Fibroblast of the aortic adventitia (primary cell): ENCODE data around the gene STX2. TPM values are rescaled to one million over a fixed set of nuclear protein-coding genes. Genes with fewer than 3 reads are reported as not detected.
A peak's percentile ranks its signal among the peaks of the same experiment; 100 is the strongest.

Source experiments
- DNase-seq: peaks from one replicate; pipeline ENCODE4 v3.0.0-alpha.2; 2010; ENCODE audit warnings: low read depth
- H3K4me3 ChIP-seq: 2 replicates; pipeline ENCODE4 v1.5.1; 2011; ENCODE audit warnings: low read depth, mild to moderate bottlenecking, control low read depth, low read length, moderate library complexity
- CTCF ChIP-seq: IDR thresholded peaks from 2 replicates; pipeline ENCODE4 v1.5.1; 2011; ENCODE audit warnings: mild to moderate bottlenecking, low read length, control low read depth, inconsistent platforms; ENCODE audit not compliant: insufficient read depth
- total RNA-seq: library from RNA; depleted of rRNA; stranded (reverse); fragments of >200 nt; gene quantifications from 2 replicates; pipeline ENCODE4 v1.2.3, GENCODE V29; 2012; ENCODE audit warnings: low replicate concordance

Gene STX2
- total RNA-seq, 1 donor, result 48.1 TPM

GRCh38 chr12:130839770-130840404, 837 bp upstream of the STX2 start:
- no peak for TF ChIP-seq CTCF
- no peak overlapping the region for H3K4me3 ChIP-seq
- no peak for DNase-seq

- TF ChIP-seq CTCF, result no peak
- peak overlapping the region; percentile 88 for H3K4me3 ChIP-seq
- DNase-seq, result no peak
These were observed 633 bp downstream of the STX2 start for GRCh38 chr12:130838284-130838950.

- no peak for TF ChIP-seq CTCF
- H3K4me3 ChIP-seq, result no peak overlapping the region
- DNase-seq, result no peak
These were observed 3.6 kb downstream of the STX2 start for GRCh38 chr12:130835436-130835835.

GRCh38 chr12:130835011-130835410, 4.0 kb downstream of the STX2 start:
- no peak for TF ChIP-seq CTCF
- no peak for DNase-seq
- H3K4me3 ChIP-seq, result no peak overlapping the region

- no peak overlapping the region for H3K4me3 ChIP-seq
- peak; percentile 49 for DNase-seq
- TF ChIP-seq CTCF, result no peak
These were observed 6.4 kb downstream of the STX2 start for GRCh38 chr12:130832561-130833209.

- no peak overlapping the region for H3K4me3 ChIP-seq
- DNase-seq, result no peak
- no peak for TF ChIP-seq CTCF
These were observed 7.1 kb downstream of the STX2 start for GRCh38 chr12:130831876-130832405.
